NCI-H82 (cell line): ENCODE results near the gene GAREM2.

ENCODE experiments used
- DNase-seq: peaks from one replicate; lab custom pipeline; 2025; lab: John Stamatoyannopoulos, UW

Gene GAREM2

GRCh38 chr2:26237868-26238267 is 65.0 kb downstream of the GAREM2 start:
- DNase-seq = no peak

GRCh38 chr2:26238311-26238958 is 65.5 kb downstream of the GAREM2 start:
- no peak for DNase-seq
